Measurements from ENCODE around the gene C5orf46.
"Not testable (repeated sequence)": the region's sequence is repeated elsewhere in the genome, so short reads cannot be mapped to it uniquely, and the experiment has no call there.

The C5orf46 gene

GRCh38 chr5:147893820-147894219, 12.5 kb downstream of the C5orf46 start:
- no peak for DNase-seq

DNA sequence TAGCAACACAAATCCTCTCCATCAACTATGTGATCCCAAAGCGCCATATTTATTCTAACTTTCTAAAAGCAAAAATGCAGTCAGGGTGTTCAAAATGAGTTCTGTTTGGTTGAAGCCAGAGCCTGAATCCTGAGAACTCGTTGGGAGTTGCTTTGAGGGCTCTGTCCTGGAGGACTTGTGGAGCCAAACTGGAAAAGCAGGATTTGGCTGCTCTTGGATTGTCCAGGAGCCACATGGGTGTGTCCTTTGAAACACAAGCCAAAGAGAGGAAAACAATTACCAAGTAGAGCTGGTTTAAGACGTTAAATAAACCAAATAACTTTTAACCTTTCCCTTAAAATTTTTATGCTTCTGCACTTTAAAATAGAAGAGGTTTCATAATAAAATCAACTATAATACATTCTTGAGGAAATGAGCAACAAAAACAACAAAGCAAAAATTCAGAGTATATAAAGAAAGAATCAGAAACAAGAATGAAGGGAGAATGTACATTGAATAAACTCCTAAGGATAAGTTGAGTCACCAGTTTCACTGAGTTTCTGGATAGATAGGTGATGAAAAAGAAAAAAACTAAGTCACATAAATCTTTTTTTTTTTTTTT, 13.5 kb downstream of the C5orf46 start:
- no peak for DNase-seq

DNA sequence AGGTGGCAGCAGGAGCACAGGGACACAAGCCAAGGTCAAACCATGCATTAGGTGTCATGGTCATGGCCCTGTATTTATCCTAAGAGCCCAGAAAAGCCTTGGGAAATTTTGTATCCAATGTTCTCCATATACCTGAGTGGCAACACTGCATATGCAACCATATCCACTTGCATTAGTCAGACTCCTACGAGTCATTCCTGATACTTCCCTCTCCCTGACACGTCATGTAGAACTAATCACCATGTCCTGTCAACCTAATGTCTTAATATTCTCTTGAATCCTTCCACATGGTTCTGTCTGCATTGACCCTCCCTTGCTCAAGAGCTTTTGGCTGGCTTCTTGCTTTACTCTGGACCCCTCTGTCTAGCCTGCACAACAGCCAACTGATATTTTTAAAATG, 18.4 kb downstream of the C5orf46 start:
- no peak for DNase-seq

- DNase-seq: peak; percentile 15 to 42
Observed at GRCh38 chr5:147887026-147887627, 19.2 kb downstream of the C5orf46 start.

- no peak for DNase-seq
Observed at GRCh38 chr5:147882586-147883313, 23.6 kb downstream of the C5orf46 start.

DNA sequence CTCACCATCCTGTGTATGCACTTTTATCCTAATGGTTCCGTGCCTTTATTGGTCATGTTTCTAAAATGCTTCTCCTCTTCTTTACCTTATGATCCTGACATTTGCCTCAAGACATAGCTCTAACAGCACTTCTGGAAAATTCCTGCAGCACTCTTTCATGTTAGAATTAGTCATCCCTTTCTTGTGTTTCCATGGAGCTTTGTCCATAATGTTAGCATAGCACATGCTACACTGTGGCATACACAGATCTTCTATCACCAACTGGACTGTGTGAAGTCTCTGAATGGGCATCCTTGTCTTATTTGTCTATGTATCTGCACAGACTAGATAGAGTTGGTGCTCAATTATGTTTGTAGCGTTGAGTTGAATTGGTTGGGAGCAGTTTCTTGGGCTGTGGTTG, 25.9 kb downstream of the C5orf46 start:
- DNase-seq: no peak

- DNase-seq: no peak
Observed at GRCh38 chr5:147879784-147880183, 26.6 kb downstream of the C5orf46 start.

- no peak for DNase-seq
Observed at GRCh38 chr5:147878066-147878759, 28.1 kb downstream of the C5orf46 start, which contains the start of gene SCGB3A2. Gene SCGB3A2 (plus strand): TSS chr5:147878711. CDS start chr5:147878804, 93 bp downstream.

- DNase-seq: no peak
Observed at GRCh38 chr5:147876626-147877025, 29.7 kb downstream of the C5orf46 start.

DNA sequence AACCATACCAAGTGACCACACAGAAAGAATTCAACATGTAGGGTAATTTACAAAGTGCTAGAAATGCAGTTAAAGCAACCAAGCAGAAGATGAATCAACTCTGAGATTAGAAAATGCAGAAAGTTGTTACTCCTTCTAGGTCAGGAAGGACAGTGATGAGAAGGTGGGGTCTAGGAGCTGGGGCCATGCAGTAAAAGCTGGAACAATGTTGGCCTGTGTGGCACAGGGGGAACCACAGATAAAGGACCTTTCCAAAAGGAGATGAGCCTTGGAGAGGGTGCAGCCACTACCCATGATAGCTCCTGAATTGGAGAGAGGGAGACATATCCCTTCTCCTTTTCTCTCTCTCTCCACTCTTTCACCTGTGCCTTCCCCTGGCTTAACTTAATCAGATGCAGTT, 30.2 kb downstream of the C5orf46 start:
- no peak for DNase-seq

DNA sequence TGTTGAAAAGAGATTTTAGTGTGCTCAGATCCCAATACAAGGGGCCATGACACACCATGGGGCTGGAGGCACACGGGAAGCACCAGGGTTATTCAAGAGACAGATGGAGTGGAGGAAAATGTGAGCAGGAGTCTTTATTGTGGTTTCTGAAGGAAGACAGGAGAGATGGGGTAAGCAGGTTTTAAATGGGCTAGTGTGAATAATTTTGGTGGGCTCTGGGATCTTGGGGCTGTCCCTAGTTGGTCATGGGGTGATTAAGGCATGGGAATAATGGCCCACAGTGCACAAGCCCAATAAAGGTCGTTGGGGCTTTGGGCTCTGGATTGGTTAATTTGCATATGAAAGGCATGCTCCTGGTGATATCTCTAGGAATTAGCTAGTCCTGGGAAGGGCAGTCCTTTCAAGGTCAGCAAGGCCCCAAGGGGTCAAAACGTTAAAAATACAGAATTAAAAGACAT, 31.4 kb downstream of the C5orf46 start:
- DNase-seq: no peak

DNA sequence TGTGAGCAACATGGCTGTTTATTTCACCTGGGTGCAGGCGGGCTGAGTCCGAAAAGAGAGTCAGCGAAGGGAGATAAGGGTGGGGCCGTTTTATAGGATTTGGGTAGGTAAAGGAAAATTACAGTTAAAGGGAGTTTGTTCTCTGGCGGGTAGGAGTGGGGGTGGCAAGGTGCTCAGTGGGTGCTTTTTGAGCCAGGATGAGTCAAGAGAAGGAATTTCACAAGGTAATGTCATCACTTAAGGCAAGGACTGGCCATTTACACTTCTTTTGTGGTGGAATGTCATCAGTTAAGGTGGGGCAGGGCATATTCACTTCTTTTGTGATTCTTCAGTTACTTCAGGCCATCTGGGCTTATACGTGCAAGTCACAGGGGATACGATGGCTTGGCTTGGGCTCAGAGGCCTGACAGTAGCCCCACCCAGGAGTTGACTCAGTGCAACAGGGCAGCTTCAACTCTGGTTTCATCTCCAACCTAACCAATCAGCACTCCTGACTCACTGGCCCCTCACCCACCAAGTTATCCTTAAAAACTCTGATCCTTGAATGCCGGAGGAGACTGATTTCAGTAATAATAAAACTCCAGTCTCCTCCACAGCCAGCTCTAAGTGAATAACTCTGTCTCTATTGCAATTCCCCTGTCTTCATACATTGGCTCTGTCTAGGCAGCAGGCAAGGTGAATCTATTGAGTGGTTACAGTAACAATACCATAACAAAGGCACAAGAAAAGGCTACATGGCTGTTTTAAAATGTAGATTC, 32.0 kb downstream of the C5orf46 start:
- DNase-seq: not testable (repeated sequence)

DNA sequence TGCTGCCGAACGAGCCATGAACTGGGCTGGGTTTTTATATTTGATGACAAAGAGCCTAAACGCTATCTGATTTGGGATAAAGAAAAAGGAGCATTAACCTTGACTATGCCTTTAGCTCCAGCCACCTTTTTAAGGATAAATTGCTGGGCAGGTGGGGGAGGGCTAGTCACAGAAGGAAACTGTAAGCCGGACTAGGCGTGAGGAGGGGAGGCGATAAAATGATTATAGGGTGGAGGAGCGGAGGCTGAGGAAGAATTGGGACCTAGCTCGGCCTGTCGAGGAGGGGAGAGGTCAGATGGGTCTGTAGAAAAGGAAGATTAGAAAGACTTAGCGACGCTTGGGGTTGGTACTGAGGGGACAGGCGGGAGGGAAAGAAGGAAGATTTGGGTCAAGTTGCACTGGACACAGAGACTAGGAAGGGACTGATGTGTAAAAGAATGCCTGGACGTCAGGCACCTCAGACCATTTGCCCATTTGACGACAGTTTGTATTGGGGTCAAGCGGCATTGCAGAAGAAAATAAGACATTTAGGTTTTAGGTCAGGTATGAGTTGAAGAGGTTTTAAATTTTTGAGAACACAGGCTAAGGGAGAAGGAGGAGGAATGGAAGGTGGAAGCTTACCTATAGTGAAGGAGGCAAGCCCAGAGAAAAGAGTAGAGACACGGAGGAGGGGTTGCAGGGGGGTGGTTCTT, 33.4 kb downstream of the C5orf46 start:
- DNase-seq: not testable (repeated sequence)

DNA sequence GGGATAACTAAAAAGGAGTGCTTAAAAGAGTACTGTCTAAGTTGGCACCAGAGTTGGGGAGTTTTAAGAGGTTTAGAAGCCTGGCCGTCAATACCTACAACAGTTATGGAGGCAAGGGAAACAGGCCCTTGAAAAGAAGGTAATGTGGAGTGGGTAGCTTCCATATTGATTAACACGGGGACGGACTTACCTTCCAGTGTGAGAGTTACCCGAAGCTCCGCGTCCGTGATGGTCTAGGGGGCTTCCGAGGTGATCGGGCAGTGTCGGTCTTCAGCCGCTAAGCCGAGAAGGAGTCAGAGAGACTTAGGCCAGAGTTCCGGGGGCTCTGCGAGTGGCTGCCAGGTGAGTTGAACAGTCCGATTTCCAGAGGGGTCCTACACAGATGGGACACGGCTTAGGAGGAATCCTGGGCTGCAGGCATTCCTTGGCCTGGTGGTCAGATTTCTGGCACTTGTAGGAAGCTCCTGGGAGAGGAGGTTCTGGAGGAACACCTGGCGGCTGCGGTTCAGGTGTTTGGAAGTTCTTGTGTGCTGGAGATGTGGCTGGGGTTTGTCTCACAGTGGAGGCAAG, 34.3 kb downstream of the C5orf46 start:
- DNase-seq: not testable (repeated sequence)

GRCh38 chr5:147869892-147870291, 36.4 kb downstream of the C5orf46 start:
- DNase-seq: not testable (repeated sequence)

DNA sequence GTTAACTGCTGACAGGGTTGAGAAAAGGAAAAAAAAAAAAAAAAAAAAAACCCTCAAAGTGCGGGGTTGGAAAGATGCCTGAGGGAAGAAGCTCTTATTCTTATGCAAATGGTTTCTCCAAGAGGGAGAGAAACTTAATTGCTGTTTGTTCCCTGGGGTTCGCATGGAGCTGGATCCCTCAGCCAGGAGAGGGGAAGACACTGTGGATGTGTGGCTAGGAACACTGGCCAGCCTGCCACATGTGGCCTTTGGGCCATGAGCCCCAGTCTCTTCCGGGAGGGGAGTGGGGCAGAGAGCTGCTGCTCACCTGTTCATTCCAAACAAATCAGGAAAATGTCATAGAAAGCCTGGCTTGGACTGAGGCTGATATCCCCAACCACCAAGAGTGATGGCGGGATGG, 37.2 kb downstream of the C5orf46 start:
- no peak for DNase-seq

DNA sequence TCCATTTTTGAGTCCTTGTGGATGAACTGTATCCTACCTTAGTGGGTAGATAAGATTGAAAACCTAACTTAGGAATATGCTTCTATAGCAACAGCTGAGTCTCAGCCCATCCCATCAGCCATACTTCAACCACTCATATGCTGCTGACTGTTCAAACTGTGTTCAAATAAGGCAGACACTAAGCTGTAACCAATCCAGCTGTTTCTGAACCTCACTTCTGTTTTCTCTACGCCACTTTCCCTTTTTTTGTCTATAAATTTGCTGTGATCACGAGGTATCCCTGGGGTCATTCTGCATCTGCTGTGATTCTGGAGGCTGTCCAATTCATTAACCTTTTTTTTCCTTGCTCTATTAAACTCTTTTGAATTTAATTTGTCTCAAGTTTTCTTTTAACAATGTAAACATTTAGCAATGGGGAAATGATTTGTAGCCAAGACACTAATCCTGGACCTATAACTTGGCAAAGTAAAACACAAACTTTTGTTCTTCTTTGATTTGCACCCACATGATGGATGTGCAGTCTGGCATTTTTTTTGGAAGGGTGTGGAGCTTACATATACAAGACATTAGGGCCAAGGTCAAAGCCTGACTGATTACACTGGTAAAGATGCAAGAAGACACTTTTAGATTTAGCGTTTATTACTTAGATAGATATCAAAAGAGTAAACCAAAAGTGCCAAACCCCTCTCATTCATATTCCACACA, 42.7 kb downstream of the C5orf46 start:
- DNase-seq: no peak

DNA sequence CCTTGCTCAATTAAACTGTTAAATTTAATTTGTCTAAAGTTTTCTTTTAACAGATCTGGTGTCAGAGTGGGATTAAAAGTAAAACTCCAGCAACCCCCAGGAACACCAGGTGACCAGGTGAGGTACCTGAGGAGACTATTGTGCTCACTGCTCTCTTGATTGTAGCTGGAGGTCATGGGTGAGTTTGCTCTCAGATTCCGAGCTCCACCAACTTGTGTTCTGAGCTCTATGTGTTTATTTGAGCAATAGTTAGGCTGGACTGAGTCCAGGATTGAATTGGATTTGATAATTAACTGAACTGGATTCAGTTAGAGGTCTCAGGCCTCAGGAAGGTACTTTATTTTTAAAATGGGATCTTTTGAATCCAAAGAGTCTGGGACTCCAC, 45.7 kb downstream of the C5orf46 start:
- no peak for DNase-seq

DNA sequence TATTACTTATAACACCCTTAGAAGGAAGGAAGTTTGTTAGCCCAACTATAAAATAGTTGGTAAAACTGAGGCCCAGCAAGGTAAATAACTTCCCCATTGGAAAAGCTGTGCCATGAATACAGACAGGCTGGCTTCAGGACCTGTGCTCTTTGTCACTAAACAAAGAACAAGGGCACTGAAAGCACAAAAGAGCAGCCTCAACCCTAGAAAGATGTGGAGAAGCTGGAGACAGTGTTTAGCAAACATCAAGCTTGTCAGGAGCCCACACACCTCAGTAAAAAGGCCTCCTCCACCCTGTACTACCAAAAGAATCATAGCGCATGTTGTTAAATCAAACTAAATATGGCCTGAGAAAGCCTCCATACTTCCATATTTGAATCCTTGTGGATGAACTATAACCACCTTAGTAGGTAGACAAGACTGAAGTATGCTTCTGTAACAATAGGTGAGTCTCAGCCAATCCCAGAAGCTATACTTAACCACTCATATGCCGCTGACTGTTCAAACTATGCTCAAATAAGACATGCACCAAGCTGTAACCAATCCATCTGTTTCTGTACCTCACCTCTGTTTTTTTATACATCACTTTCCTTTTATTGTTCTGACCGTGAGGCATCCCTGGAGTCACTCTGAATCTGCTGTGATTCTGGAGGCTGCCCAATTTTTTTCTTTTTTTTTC, 46.2 kb downstream of the C5orf46 start:
- no peak for DNase-seq

DNA sequence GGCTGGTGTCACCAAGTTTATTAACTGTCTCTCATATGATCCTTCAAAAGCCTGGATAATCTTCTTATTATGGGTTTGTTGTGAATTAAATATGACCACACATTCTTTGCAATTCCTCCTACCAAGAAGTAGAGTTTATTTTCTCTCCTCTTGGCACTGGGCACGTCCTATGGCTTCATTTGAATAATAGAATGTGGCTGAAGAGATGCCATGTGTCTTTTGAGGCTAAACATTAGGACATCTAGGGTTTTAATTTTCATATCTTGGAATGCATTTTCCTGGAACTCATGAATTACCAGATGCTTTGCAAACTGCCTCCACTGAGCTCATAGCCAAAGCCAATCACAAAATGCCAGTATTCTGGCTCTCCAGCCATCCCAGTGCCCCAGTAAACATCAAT, 47.8 kb downstream of the C5orf46 start:
- no peak for DNase-seq
